H54 (cell line): ENCODE measurements around the gene RNU7-1.

Source experiments
- DNase-seq: peaks from one replicate; pipeline ENCODE4 v3.0.0; 2011; ENCODE audit warnings: low spot score, mixed read lengths; ENCODE audit not compliant: insufficient read length
- FAIRE-seq: peaks from 3 replicates; lab custom pipeline; 2011; peaks lifted over from hg19 to GRCh38; lab: Jason Lieb, UNC
- POLR2A ChIP-seq: IDR thresholded peaks from 2 replicates; pipeline ENCODE4 v1.6.1; 2011; ENCODE audit warnings: low read depth, mild to moderate bottlenecking, low read length

Gene RNU7-1

GRCh38 chr12:6948873-6949594, 5.4 kb downstream of the RNU7-1 start:
- TF ChIP-seq POLR2A: no peak
- DNase-seq (no peak), FAIRE-seq (no peak)

GRCh38 chr12:6950401-6950801, 6.8 kb downstream of the RNU7-1 start:
- TF ChIP-seq POLR2A: no peak
- DNase-seq: no peak
- FAIRE-seq: no peak

DNA sequence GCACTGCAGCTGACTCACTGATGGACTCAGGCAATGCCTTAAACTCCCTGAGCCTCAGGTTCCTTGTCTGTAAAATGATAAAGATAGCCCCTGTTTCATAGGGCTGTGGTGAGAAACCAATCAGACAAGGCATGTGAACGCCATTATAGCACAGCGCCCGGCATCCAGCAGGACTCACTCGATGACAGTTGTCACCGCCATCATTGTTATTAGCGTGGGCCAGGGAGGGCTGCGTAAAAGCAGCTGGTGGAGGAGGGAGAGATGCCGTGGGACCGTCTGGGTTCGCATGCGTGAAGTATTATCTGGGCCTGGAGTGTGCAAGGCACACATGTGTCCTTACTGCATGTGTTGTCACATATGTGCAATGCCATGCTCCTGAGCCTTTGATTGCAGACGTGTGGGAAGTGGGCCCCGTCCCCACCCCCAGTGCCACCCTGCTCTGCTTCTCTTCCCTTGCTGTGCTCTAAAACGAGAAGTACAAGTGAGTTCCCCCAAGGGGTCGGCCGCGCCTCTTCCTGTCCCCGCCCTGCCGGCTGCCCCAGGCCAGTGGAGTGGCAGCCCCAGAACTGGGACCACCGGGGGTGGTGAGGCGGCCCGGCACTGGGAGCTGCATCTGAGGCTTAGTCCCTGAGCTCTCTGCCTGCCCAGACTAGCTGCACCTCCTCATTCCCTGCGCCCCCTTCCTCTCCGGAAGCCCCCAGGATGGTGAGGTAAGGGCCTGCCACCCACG, 7.4 kb downstream of the RNU7-1 start, which contains the start of gene PTPN6:
PTPN6 (plus strand) TSS at position 546 of the 730 bp plus-strand sequence; CDS start at position 703, 157 bp downstream.
- TF ChIP-seq POLR2A: no peak
- no peak for DNase-seq
- FAIRE-seq: no peak

DNA sequence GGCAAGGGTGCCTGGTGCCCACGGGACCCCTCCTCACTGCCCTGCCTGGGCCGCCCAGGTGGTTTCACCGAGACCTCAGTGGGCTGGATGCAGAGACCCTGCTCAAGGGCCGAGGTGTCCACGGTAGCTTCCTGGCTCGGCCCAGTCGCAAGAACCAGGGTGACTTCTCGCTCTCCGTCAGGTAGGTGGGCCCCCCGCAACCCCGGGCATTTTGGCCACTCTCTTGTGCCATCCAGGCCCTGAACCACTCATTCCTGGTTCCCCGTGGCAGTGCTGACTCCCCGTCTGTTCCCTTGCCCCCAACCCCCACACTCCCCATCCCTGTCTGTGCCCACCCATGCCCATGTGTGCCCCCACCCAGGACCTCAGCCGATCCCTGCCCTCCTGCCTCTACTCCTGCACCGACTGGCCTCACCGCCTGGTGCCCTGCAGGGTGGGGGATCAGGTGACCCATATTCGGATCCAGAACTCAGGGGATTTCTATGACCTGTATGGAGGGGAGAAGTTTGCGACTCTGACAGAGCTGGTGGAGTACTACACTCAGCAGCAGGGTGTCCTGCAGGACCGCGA, 8.0 kb downstream of the RNU7-1 start:
- TF ChIP-seq POLR2A: no peak
- no peak for DNase-seq
- no peak for FAIRE-seq

DNA sequence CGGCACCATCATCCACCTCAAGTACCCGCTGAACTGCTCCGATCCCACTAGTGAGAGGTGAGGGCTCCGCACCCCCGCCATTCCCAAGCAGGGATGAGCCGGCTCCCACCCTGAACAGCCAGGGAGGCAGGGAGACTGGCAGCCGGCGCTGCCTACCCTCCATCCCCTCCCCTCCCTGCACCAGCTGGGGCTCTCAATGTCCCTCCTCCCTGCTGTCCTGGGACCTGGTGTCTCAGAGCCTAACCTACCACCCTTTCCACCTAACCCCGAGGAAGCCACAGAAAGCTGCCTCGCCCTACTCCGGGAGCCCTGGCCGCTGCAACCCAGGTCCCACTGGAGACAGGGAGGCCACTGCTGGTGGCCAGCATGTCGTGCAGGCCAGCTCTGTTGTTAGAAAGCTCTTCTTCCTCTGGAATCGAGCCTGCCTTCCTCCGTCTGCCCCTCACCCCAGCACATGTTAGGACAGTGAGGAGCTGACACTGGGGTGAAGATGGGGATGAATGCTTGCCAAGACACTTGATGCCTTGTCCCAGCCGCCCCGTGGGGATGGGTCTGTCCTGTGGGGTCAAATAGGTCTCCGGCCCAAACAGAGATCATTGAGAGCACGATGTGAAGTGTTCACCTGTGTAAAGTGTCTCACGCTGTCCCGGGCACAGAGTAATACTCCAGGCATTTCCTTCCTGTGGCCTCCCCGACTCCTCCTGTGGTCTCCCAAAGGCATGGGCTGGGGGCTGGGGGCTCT, 8.7 kb downstream of the RNU7-1 start:
- no peak for TF ChIP-seq POLR2A
- no peak for DNase-seq
- no peak for FAIRE-seq

DNA sequence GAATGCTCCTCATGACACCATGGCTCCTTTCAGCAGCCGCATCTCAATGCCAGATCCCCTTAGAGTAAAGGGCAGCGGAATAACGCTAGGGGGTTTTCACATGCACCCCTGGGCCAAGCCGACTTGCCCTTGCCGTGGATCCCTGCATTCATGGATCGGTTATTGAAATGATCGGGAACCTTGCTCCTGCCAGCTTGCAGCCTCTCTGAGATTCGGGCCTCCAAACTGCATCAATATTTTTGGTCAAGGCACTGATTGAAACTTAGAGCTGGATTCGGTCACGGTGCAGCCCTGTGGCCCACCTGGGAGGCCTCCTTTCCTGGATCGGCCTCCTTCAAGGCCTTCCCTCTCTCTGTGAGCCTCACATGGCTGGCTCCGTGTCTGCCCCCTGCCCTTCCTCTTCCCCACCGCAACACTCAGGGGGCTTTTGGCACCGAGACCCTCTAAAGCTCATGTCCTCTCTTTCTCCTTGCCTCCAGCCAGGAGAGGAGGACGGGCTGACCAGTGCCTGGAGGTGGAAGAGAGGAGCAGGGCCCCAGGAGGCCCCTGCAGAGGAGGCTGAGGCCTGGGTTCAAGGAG, 9.3 kb downstream of the RNU7-1 start:
- no peak for TF ChIP-seq POLR2A
- no peak for DNase-seq
- FAIRE-seq: no peak

GRCh38 chr12:6953442-6954315, 10.1 kb downstream of the RNU7-1 start:
- no peak for TF ChIP-seq POLR2A
- FAIRE-seq: no peak
- no peak for DNase-seq

DNA sequence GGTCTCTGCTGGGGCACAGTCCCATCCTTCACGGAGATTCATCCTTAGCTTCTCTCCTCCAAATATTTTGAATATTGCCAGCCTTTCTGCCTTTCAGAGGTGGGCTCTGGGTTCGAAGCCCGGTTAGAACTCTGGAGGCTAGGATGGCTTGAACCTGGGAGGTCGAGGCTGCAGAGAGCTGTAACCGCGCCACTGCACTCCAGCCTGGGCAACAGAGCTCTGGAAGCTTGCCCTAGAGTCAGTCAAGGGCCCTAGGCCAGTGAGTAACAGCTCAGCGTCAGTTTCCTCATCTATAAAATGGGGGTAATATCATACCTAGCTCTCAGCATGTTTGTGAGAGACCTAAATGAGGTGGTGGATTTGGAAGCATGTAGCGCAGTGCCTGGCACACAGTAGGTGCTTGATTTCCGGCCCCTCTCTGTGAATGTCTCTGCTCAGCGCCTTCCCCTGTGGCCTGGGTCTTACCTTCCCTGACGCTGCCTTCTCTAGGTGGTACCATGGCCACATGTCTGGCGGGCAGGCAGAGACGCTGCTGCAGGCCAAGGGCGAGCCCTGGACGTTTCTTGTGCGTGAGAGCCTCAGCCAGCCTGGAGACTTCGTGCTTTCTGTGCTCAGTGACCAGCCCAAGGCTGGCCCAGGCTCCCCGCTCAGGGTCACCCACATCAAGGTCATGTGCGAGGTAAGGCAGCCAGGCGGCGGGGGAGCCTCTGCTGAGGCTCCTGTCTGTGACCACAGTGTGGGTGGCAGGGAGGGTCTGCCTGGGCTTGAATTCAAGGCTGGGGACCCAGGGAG, 10.9 kb downstream of the RNU7-1 start:
- DNase-seq (no peak), FAIRE-seq (no peak)
- TF ChIP-seq POLR2A: no peak

GRCh38 chr12:6955108-6956020, 11.7 kb downstream of the RNU7-1 start:
- FAIRE-seq: no peak
- TF ChIP-seq POLR2A: no peak
- DNase-seq: no peak

GRCh38 chr12:6956021-6956727, 12.6 kb downstream of the RNU7-1 start:
- DNase-seq (no peak), FAIRE-seq (no peak)
- no peak for TF ChIP-seq POLR2A

DNA sequence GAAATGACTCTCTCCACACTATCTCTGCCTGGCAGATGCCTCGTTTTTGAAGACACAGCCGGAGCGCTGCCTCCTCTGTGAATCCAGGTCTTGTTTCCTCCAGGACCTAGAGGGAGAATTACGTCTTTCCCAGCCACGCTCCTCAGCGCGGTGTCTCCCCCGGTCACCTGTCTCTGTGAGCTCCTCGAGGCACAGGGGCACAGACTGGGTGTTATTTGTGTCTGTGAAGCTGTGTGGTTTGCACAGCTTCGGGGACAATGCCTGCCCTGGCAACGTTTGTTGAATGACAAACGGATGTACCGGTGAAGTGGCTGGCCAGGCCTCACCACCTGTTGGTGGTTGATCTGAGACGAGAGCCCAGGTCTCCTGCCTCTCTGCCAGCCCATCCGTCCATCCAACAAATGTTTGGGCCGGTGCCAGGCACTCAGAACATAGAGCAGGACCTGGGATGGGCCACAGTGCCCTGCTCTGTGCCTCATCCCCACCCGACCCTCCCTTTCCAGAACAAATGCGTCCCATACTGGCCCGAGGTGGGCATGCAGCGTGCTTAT, 13.6 kb downstream of the RNU7-1 start:
- TF ChIP-seq POLR2A: no peak
- FAIRE-seq (no peak), DNase-seq (no peak)
